ENCODE measurements around the gene HSP90AB1. TPM values are rescaled to one million over a fixed set of nuclear protein-coding genes. Genes with fewer than 3 reads are reported as not detected.

Gene HSP90AB1
- total RNA-seq, 1 experiment from 2014 or later: 1,986 TPM

GRCh38 chr6:44294832-44295791 lies 48.2 kb downstream of the HSP90AB1 start:
- no peaks in the 10 kb centered on the region for H4K20me1 ChIP-seq (ENCODE audit: control insufficient read depth, insufficient read depth, insufficient read length)
- H4K91ac ChIP-seq (ENCODE audit: insufficient read length, low read depth, low read length): no peak overlapping the region
- no peaks in the 10 kb centered on the region for H3K9me3 ChIP-seq (ENCODE audit: control insufficient read depth, low read depth, low read length)
- H3K14ac ChIP-seq (ENCODE audit: insufficient read depth, low read length): no peak overlapping the region
- H3K56ac ChIP-seq (ENCODE audit: insufficient read length, low read depth, low read length): no peak overlapping the region
- 0 out of 5 replicates have a peak overlapping the region, but pooled peaks of 1 of the 2 experiments have one; percentile 25 for H3K4me3 Mint-ChIP-seq
- no peak overlapping the region for H3T11ph ChIP-seq (ENCODE audit: low read length)
- H4K8ac ChIP-seq (replicated peaks; ENCODE audit: insufficient read length, low read depth, low read length): no peak overlapping the region
- no peak overlapping the region for H2BK15ac ChIP-seq (ENCODE audit: low read depth, low read length)
- no peak overlapping the region for H4K5ac ChIP-seq (ENCODE audit: insufficient read length, low read depth, low read length)
- no peak for DNase-seq
- TF ChIP-seq, protein P1, sequence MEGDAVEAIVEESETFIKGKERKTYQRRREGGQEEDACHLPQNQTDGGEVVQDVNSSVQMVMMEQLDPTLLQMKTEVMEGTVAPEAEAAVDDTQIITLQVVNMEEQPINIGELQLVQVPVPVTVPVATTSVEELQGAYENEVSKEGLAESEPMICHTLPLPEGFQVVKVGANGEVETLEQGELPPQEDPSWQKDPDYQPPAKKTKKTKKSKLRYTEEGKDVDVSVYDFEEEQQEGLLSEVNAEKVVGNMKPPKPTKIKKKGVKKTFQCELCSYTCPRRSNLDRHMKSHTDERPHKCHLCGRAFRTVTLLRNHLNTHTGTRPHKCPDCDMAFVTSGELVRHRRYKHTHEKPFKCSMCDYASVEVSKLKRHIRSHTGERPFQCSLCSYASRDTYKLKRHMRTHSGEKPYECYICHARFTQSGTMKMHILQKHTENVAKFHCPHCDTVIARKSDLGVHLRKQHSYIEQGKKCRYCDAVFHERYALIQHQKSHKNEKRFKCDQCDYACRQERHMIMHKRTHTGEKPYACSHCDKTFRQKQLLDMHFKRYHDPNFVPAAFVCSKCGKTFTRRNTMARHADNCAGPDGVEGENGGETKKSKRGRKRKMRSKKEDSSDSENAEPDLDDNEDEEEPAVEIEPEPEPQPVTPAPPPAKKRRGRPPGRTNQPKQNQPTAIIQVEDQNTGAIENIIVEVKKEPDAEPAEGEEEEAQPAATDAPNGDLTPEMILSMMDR (conservative IDR thresholded peaks at IDR 0.05): no peak
- H3K4ac ChIP-seq (ENCODE audit: low read depth, low read length): no peak overlapping the region
- no peaks in the 10 kb centered on the region for H3K79me1 ChIP-seq (ENCODE audit: insufficient read depth, low read depth, low read length, poor library complexity, severe bottlenecking)
- H3K36me3 Mint-ChIP-seq (ENCODE audit: insufficient read depth in 1 of 3, low read depth in 3 of 3): peaks cover 2 to 12% (median 3%) of the 10 kb centered on the region in 3 experiments; a peak in 6 of 7 replicates
- H3K18ac ChIP-seq (ENCODE audit: insufficient read length, low read depth, low read length): no peak overlapping the region
- no peaks in the 10 kb centered on the region for H3K4me1 ChIP-seq (ENCODE audit: insufficient read depth, low read length)
- no CpG with 5 or more reads among the region's 7 CpGs for WGBS (ENCODE audit: extremely low coverage, insufficient read length, low lambda C conversion rate)
- peaks cover 13 to 14% of the 10 kb centered on the region in 2 experiments for H3K4me1 Mint-ChIP-seq
- H2BK12ac ChIP-seq (ENCODE audit: insufficient read length, low read depth, low read length): no peak overlapping the region
- H3K9me3 Mint-ChIP-seq: no peaks in the 10 kb centered on the region
- H3K23me2 ChIP-seq (ENCODE audit: insufficient read length, low read depth, low read length, poor library complexity, severe bottlenecking): peaks cover 10% of the 10 kb centered on the region
- H2BK120ac ChIP-seq (ENCODE audit: low read depth, low read length, poor library complexity, severe bottlenecking): no peak overlapping the region
- H2AFZ ChIP-seq (ENCODE audit: low read length): no peak overlapping the region
- no peaks in the 10 kb centered on the region for H3K79me2 ChIP-seq (ENCODE audit: insufficient read depth, low read length)
- H2BK20ac ChIP-seq (ENCODE audit: low read depth, low read length, poor library complexity, severe bottlenecking): no peak overlapping the region
- no peak overlapping the region for H2AK5ac ChIP-seq (ENCODE audit: insufficient read length, low read length)
- H3K9ac ChIP-seq (ENCODE audit: extremely low read depth, insufficient read length, low read length): no peak overlapping the region
- no peak overlapping the region for H3K23ac ChIP-seq (ENCODE audit: insufficient read length, low read depth, low read length)
- H3K27me3 Mint-ChIP-seq (ENCODE audit: low read depth): peaks cover 66% of the 10 kb centered on the region
- no peak overlapping the region for H3K27ac Mint-ChIP-seq
- H3K27me3 ChIP-seq (ENCODE audit: insufficient read depth, low read length): peaks cover 2% of the 10 kb centered on the region; the same call in 1 of the 2 replicates
- no peak overlapping the region for H3K4me2 ChIP-seq (ENCODE audit: insufficient read depth, insufficient read length, low read length)
- H2BK5ac ChIP-seq (ENCODE audit: insufficient read length, low read length): no peak overlapping the region
- no peak overlapping the region for H3K27ac ChIP-seq (ENCODE audit: insufficient read length, low read depth, low read length)
